Fibroblast of lung (primary cell): ENCODE measurements around the gene FAM193A.

Source experiments
- EZH2 ChIP-seq: IDR thresholded peaks from 2 replicates; pipeline ENCODE4 v1.5.1; 2012; ENCODE audit warnings: low read length, control low read depth, mild to moderate bottlenecking; ENCODE audit errors: missing control alignments
- TF ChIP-seq, protein P1 (sequence below), 2 donors: IDR thresholded peaks in 1 of 2; conservative IDR thresholded peaks in 1 of 2; 1 replicate in 1 of 2; 2 replicates in 1 of 2; pipeline ENCODE4 v1.5.1; 2011 to 2012; ENCODE audit warnings: low read length in 2 of 2, control low read depth in 1 of 2, inconsistent platforms in 1 of 2, low read depth in 1 of 2, mild to moderate bottlenecking in 1 of 2

DNA sequence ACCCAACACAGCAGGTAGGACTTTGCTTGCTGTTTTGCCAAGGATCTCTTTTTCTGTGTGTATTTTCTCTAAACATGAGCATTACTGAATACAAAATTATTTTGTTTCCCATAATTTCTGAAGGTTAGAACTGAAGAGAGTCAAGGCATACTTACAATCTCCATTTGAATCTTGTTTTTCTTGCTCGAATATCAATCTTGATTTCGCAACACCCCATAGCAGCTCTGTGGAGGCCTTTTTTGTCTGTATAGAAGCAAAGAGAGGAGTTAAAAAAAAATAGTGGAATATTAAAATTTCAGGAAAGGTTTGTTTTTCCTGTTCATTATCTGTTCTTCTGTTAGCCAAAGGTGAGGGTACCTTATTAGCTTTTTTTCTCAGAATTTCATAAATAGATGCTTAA is 126.8 kb downstream of the FAM193A start:
- TF ChIP-seq, protein P1, sequence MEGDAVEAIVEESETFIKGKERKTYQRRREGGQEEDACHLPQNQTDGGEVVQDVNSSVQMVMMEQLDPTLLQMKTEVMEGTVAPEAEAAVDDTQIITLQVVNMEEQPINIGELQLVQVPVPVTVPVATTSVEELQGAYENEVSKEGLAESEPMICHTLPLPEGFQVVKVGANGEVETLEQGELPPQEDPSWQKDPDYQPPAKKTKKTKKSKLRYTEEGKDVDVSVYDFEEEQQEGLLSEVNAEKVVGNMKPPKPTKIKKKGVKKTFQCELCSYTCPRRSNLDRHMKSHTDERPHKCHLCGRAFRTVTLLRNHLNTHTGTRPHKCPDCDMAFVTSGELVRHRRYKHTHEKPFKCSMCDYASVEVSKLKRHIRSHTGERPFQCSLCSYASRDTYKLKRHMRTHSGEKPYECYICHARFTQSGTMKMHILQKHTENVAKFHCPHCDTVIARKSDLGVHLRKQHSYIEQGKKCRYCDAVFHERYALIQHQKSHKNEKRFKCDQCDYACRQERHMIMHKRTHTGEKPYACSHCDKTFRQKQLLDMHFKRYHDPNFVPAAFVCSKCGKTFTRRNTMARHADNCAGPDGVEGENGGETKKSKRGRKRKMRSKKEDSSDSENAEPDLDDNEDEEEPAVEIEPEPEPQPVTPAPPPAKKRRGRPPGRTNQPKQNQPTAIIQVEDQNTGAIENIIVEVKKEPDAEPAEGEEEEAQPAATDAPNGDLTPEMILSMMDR (conservative IDR thresholded peaks at IDR 0.05 in 1 of 2, IDR thresholded peaks at IDR 0.05 in 1 of 2; ENCODE audit: low read depth in 1 of 2, low read length in 2 of 2) = no peak
- no peak for TF ChIP-seq EZH2
